Activated CD8-positive, alpha-beta T cell treated with anti-CD3 and anti-CD28 coated beads for 36 hours (primary cell): Measurements from ENCODE around the gene CRYBA4. TPM values are rescaled to one million over a fixed set of nuclear protein-coding genes. Genes with fewer than 3 reads are reported as not detected.

Source experiments
- ATAC-seq: fragments of 200-7000 bp; cut with Tn5 transposase; one replicate; pipeline ENCODE4 v1.10.0; 2021; ENCODE audit warnings: mild to moderate bottlenecking, moderate library complexity
- CTCF ChIA-PET: fragments of 350-600 bp; sonication (Branson Sonifier 250); formaldehyde crosslinking; loops from one replicate; lab custom pipeline; 2021; ENCODE audit warnings: antibody characterized with exemption; lab: Charles Lee
- POLR2A ChIA-PET: fragments of 350-600 bp; sonication (Branson Sonifier 250); formaldehyde crosslinking; loops from one replicate; lab custom pipeline; 2021; ENCODE audit warnings: antibody characterized with exemption; lab: Charles Lee
- DNase-seq: peaks from one replicate; pipeline ENCODE4 v3.0.0-alpha.2; 2020
- H3K27ac Mint-ChIP-seq: one replicate; pipeline ENCODE4 v1.8.0; 2021; ENCODE audit warnings: mild to moderate bottlenecking, mixed read lengths
- H3K27me3 Mint-ChIP-seq: one replicate; pipeline ENCODE4 v1.8.0; 2021; ENCODE audit warnings: mixed read lengths
- H3K36me3 Mint-ChIP-seq: one replicate; pipeline ENCODE4 v1.8.0; 2021; ENCODE audit warnings: low read depth, mixed read lengths
- H3K4me1 Mint-ChIP-seq: one replicate; pipeline ENCODE4 v1.8.0; 2021; ENCODE audit warnings: low read depth, mixed read lengths
- H3K4me3 Mint-ChIP-seq: one replicate; pipeline ENCODE4 v1.8.0; 2021; ENCODE audit warnings: mild to moderate bottlenecking, moderate library complexity, mixed read lengths
- H3K9me3 Mint-ChIP-seq: one replicate; pipeline ENCODE4 v1.8.0; 2021; ENCODE audit warnings: mixed read lengths
- CTCF ChIP-seq: fragments of 200-600 bp; IDR thresholded peaks from one replicate; pipeline ENCODE4 v1.8.0; 2022; ENCODE audit warnings: antibody characterized with exemption, mild to moderate bottlenecking
- intact Hi-C: fragments of 100-400 bp; cut with micrococcal nuclease; formaldehyde crosslinking; loops from one replicate; pipeline ENCODE4 v1.10.0; 2022
- total RNA-seq, 2 experiments: library from RNA; stranded (reverse); gene quantifications; one replicate each; pipeline ENCODE4 v1.2.3, GENCODE V29; 2021

The CRYBA4 gene
- total RNA-seq, 2 experiments from 2014 or later, result not detected

- intact Hi-C loops, result no loop called here
- POLR2A ChIA-PET, result no interaction called here
- no peaks in the 10 kb centered on the region for H3K27me3 Mint-ChIP-seq
- no peaks in the 10 kb centered on the region for H3K36me3 Mint-ChIP-seq
- H3K9me3 Mint-ChIP-seq, result no peaks in the 10 kb centered on the region
- TF ChIP-seq CTCF, result no peak
- DNase-seq, result no peak
- CTCF ChIA-PET, result no interaction called here
- H3K4me3 Mint-ChIP-seq, result no peak overlapping the region
- no peak for ATAC-seq
- peaks cover 32% of the 10 kb centered on the region for H3K4me1 Mint-ChIP-seq
- no peak overlapping the region for H3K27ac Mint-ChIP-seq
These were observed 20.0 kb upstream of the CRYBA4 start for GRCh38 chr22:26601726-26602125.

- no peak for ATAC-seq
- no peaks in the 10 kb centered on the region for H3K36me3 Mint-ChIP-seq
These were observed 19.6 kb upstream of the CRYBA4 start for GRCh38 chr22:26602127-26602526.

GRCh38 chr22:26604368-26604767, 17.4 kb upstream of the CRYBA4 start:
- no peaks in the 10 kb centered on the region for H3K9me3 Mint-ChIP-seq
- no peak for TF ChIP-seq CTCF
- no peaks in the 10 kb centered on the region for H3K27me3 Mint-ChIP-seq
- H3K4me1 Mint-ChIP-seq, result peaks cover 11% of the 10 kb centered on the region
- H3K36me3 Mint-ChIP-seq, result no peaks in the 10 kb centered on the region
- H3K4me3 Mint-ChIP-seq, result no peak overlapping the region
- H3K27ac Mint-ChIP-seq, result no peak overlapping the region
- ATAC-seq (no peak), DNase-seq (no peak)
- ChIA-PET CTCF (no interaction called here), POLR2A (no interaction called here)
- intact Hi-C loops, result no loop called here

More at GRCh38 chr22:26602127-26602526, 19.6 kb upstream of the CRYBA4 start:
- intact Hi-C loops, result no loop called here
- POLR2A ChIA-PET, result interaction anchor here (0.5 kb wide), 1 partner anchor 34 kb away, joined by 3 read pairs; no protein-coding TSS in a partner anchor
- CTCF ChIA-PET, result no interaction called here
- no peaks in the 10 kb centered on the region for H3K27me3 Mint-ChIP-seq
- TF ChIP-seq CTCF, result no peak
- H3K27ac Mint-ChIP-seq, result no peak overlapping the region
- H3K9me3 Mint-ChIP-seq, result no peaks in the 10 kb centered on the region
- no peak for DNase-seq
- H3K4me1 Mint-ChIP-seq, result peaks cover 28% of the 10 kb centered on the region
- H3K4me3 Mint-ChIP-seq, result no peak overlapping the region

- H3K27me3 Mint-ChIP-seq, result no peaks in the 10 kb centered on the region
- ATAC-seq (no peak), DNase-seq (no peak)
- H3K4me3 Mint-ChIP-seq, result no peak overlapping the region
- H3K36me3 Mint-ChIP-seq, result no peaks in the 10 kb centered on the region
- intact Hi-C loops, result no loop called here
- POLR2A ChIA-PET, result interaction anchor here (0.6 to 1.2 kb wide), 3 partner anchors 10 to 162 kb away, joined by 3 to 4 read pairs (median 3); partner anchors contain the start of gene TPST2
- TF ChIP-seq CTCF, result no peak
- H3K9me3 Mint-ChIP-seq, result no peaks in the 10 kb centered on the region
- H3K27ac Mint-ChIP-seq, result no peak overlapping the region
- H3K4me1 Mint-ChIP-seq, result peaks cover 23% of the 10 kb centered on the region
- CTCF ChIA-PET, result interaction anchor here (1.0 to 2.5 kb wide), 2 partner anchors 10 to 13 kb away, joined by 3 to 7 read pairs; no protein-coding TSS in a partner anchor
These were observed 15.2 kb upstream of the CRYBA4 start for GRCh38 chr22:26606611-26607010.

GRCh38 chr22:26608129-26608528, 13.6 kb upstream of the CRYBA4 start:
- Mint-ChIP-seq H3K4me3 (no peak overlapping the region), H3K27me3 (no peaks in the 10 kb centered on the region), H3K4me1 (peaks cover 23% of the 10 kb centered on the region), H3K9me3 (no peaks in the 10 kb centered on the region), H3K36me3 (no peaks in the 10 kb centered on the region), H3K27ac (no peak overlapping the region)
- ChIA-PET CTCF (no interaction called here), POLR2A (no interaction called here)
- no peak for DNase-seq
- intact Hi-C loops, result no loop called here
- ATAC-seq, result no peak
- no peak for TF ChIP-seq CTCF
